G401.6 (cell line): ENCODE data around the gene COX19.
"Not testable (repeated sequence)": the region's sequence is repeated elsewhere in the genome, so short reads cannot be mapped to it uniquely, and the experiment has no call there.

Experiments used
- FAIRE-seq: peaks from 2 replicates; lab custom pipeline; 2012; peaks lifted over from hg19 to GRCh38; lab: Jason Lieb, UNC

The COX19 gene

GRCh38 chr7:1010226-1010625 lies 34.9 kb upstream of the COX19 start:
- FAIRE-seq: no peak

- no peak for FAIRE-seq
Measured at GRCh38 chr7:1009747-1010146, 34.4 kb upstream of the COX19 start.

- no peak for FAIRE-seq
Measured at GRCh38 chr7:1008733-1009363, 33.5 kb upstream of the COX19 start.

GRCh38 chr7:1007901-1008300 lies 32.6 kb upstream of the COX19 start:
- FAIRE-seq: no peak

GRCh38 chr7:1005303-1005702 lies 30.0 kb upstream of the COX19 start:
- FAIRE-seq: no peak

GRCh38 chr7:1004018-1004852 lies 28.9 kb upstream of the COX19 start:
- FAIRE-seq: no peak

- not testable (repeated sequence) for FAIRE-seq
Measured at GRCh38 chr7:1002445-1002844, 27.1 kb upstream of the COX19 start.

- not testable (repeated sequence) for FAIRE-seq
Measured at GRCh38 chr7:1002026-1002425, 26.7 kb upstream of the COX19 start.

GRCh38 chr7:1001069-1001770 lies 25.9 kb upstream of the COX19 start:
- FAIRE-seq: peak; percentile 90

- no peak for FAIRE-seq
Measured at GRCh38 chr7:999941-1000935, 24.9 kb upstream of the COX19 start.

- FAIRE-seq: peak; percentile 81
Measured at GRCh38 chr7:999149-999879, 24.0 kb upstream of the COX19 start.

GRCh38 chr7:997404-998395 lies 22.4 kb upstream of the COX19 start:
- no peak for FAIRE-seq

- no peak for FAIRE-seq
Measured at GRCh38 chr7:996079-996872, 20.9 kb upstream of the COX19 start.

GRCh38 chr7:995571-995970 lies 20.2 kb upstream of the COX19 start:
- FAIRE-seq: no peak

- no peak for FAIRE-seq
Measured at GRCh38 chr7:994592-995308, 19.4 kb upstream of the COX19 start.

GRCh38 chr7:992709-993607 lies 17.6 kb upstream of the COX19 start:
- FAIRE-seq: peak; percentile 92
